Transverse colon (tissue), 3 donors: ENCODE measurements around the gene LGALS16.

Source experiments
- POLR2A ChIP-seq: fragments of 450-650 bp; IDR thresholded peaks from one replicate; pipeline ENCODE4 v1.6.1; 2016; ENCODE audit warnings: antibody characterized with exemption, mild to moderate bottlenecking, moderate library complexity
- POLR2AphosphoS5 ChIP-seq, 3 donors: sonication (generic); formaldehyde crosslinking; IDR thresholded peaks; one replicate each; pipeline ENCODE4 v1.6.1; 2016; ENCODE audit warnings: antibody characterized with exemption in 3 of 3

DNA sequence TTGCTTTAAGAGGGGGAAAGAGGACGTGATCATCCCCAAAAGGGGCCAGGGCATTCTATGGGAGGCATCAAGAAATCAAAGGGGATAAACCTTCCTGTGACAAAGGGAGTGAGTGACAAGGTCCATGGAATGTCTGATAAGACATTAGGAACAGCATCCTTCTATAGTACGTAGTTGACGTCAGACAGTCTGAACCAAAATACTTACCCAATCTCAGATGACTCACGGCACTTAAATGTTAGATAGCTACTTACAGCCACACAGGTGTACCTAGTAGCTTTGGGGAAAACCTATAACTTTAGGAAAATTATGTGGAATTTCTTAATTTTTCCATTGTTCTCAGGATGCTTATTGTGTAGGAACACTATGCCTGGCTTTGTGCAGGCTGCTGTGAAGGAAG is 4.9 kb downstream of the LGALS16 start:
- TF ChIP-seq POLR2A (no peak), POLR2AphosphoS5 (IDR thresholded peaks at IDR 0.05) (no peak)
